ENCODE data around the gene TMEM213.

Gene TMEM213

GRCh38 chr7:138872576-138872975 is 74.8 kb downstream of the TMEM213 start:
- DNase-seq: no peak
- peaks cover 15% of the 10 kb centered on the region for H3K4me1 Mint-ChIP-seq
- no peak overlapping the region for H3K4me3 Mint-ChIP-seq
- ATAC-seq: no peak
- H3K27me3 Mint-ChIP-seq: no peaks in the 10 kb centered on the region
- H3K27ac Mint-ChIP-seq: no peak overlapping the region
- no peaks in the 10 kb centered on the region for H3K9me3 Mint-ChIP-seq

- no peaks in the 10 kb centered on the region for H3K27me3 Mint-ChIP-seq
- ATAC-seq: no peak
- no peak for DNase-seq
- H3K27ac Mint-ChIP-seq: no peak overlapping the region
- H3K4me1 Mint-ChIP-seq: peaks cover 15% of the 10 kb centered on the region
- no peak overlapping the region for H3K4me3 Mint-ChIP-seq
- no peaks in the 10 kb centered on the region for H3K9me3 Mint-ChIP-seq
Observed at GRCh38 chr7:138873220-138873892, 75.6 kb downstream of the TMEM213 start.

GRCh38 chr7:138875794-138876193 is 78.0 kb downstream of the TMEM213 start:
- peaks cover 15% of the 10 kb centered on the region for H3K4me1 Mint-ChIP-seq
- H3K27me3 Mint-ChIP-seq: no peaks in the 10 kb centered on the region
- no peaks in the 10 kb centered on the region for H3K9me3 Mint-ChIP-seq
- peak overlapping the region in 1 of 2 donors; percentile 20 for H3K4me3 Mint-ChIP-seq
- DNase-seq (peak; percentile 48 to 76), ATAC-seq (peak; percentile 100)
- peak overlapping the region in 1 of 2 donors; percentile 80 for H3K27ac Mint-ChIP-seq

DNA sequence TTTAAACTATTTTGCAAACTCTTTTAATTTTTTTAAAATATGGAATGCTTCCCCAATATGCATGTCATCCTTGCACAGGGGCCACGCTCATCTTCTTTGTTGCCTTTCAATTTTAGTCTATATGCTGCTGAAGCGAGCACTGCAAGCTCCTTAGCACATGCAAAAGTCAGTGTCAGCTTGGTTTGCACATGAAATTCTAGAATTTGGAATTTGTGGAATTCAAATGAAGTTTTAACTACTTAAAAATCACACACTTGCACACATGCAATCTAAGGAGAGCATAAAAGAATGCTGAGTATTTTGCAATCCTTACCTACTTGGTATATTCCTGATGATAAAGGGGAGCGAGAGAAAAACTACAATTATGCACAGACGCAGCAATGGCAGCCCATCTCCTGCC is 78.5 kb downstream of the TMEM213 start:
- Mint-ChIP-seq H3K27ac (no peak overlapping the region), H3K4me1 (peaks cover 15% of the 10 kb centered on the region)
- no peak for ATAC-seq

DNA sequence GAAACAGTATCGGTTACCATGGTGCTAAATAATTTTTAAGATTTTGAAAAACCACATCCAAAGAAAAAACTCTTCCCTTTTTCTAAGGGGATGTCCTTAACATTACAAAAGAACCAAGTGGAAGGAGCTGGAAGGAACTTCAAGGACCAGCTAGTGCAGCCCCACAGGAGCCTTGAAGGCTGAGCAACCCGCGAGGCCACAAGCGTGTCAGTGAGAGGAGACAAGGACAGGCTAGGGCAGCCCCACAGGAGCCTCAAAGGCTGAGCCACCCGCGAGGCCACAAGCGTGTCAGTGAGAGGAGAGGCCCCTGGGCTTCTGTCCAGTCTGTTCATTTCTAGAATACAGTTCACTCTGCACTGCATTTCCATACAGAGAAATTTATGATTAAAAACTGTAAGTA is 80.3 kb downstream of the TMEM213 start:
- H3K27ac Mint-ChIP-seq: no peak overlapping the region
- peaks cover 26% of the 10 kb centered on the region for H3K4me1 Mint-ChIP-seq
- H3K9me3 Mint-ChIP-seq: no peaks in the 10 kb centered on the region
- ATAC-seq (no peak), DNase-seq (no peak)
- no peaks in the 10 kb centered on the region for H3K27me3 Mint-ChIP-seq
- no peak overlapping the region for H3K4me3 Mint-ChIP-seq

More for the DNA sequence above, 78.5 kb downstream of the TMEM213 start:
- DNase-seq: no peak
- H3K27me3 Mint-ChIP-seq: no peaks in the 10 kb centered on the region
- H3K4me3 Mint-ChIP-seq: no peak overlapping the region
- H3K9me3 Mint-ChIP-seq: no peaks in the 10 kb centered on the region

GRCh38 chr7:138878856-138879255 is 81.1 kb downstream of the TMEM213 start:
- Mint-ChIP-seq H3K9me3 (no peaks in the 10 kb centered on the region), H3K27ac (no peak overlapping the region), H3K4me3 (no peak overlapping the region), H3K4me1 (peaks cover 26% of the 10 kb centered on the region), H3K27me3 (no peaks in the 10 kb centered on the region)
- DNase-seq (no peak), ATAC-seq (no peak)

DNA sequence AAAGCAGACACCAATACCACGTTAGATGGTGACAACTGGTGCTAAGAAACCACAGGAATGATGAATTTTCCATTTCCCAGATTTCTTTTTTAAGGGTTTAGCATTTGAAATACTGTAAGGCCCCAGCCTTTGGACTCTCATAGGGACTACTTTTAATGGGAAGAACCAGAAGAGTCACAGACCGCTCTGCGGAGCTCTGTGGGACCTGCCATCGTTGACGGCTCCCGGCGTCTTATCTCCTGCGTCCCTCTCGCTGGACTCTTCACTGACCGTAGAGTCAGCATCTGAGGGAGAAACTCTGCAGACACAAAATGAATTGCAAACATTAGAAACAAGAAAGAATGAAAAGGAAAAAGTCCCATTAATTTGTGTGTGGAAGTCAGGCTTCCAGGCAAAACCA is 81.6 kb downstream of the TMEM213 start:
- ATAC-seq (no peak), DNase-seq (no peak)
- Mint-ChIP-seq H3K4me1 (peaks cover 26% of the 10 kb centered on the region), H3K27ac (no peak overlapping the region), H3K4me3 (no peak overlapping the region), H3K9me3 (no peaks in the 10 kb centered on the region), H3K27me3 (no peaks in the 10 kb centered on the region)

DNA sequence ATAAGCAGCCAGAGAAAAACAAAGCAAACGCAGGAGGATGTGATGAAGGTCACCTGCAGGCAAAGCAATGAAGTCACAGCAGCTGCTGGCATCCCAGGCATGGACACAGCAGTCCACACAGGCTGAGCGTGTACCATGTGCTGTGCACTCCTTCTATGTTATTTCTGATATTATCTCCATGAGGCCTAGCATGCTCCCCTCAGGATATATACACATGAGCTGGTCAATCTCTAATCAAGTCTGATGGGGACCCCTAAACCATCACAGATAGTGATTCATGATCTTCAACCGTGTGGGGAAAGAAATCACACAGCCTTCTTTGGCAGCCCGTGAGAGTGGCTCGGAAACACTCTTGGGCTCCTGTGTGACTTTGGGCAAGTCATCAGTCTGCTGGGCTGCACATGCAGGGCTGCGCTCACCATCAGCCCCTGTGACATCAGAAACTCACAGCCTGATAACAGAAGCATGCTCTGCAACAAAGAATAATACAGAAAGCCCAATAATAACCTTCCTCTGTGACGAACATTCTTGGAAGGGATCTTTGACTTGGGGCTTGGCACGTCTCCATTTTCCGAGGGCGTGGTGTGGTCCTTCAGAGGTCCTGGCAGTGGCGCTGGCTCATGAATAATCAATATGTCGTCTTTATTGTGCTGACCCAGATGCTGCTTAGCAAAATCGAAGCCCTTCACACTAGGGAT is 83.2 kb downstream of the TMEM213 start:
- peaks cover 18% of the 10 kb centered on the region for H3K4me1 Mint-ChIP-seq
- H3K4me3 Mint-ChIP-seq: no peak overlapping the region
- no peak for ATAC-seq
- no peaks in the 10 kb centered on the region for H3K9me3 Mint-ChIP-seq
- no peaks in the 10 kb centered on the region for H3K27me3 Mint-ChIP-seq
- H3K27ac Mint-ChIP-seq: no peak overlapping the region
- DNase-seq: no peak

DNA sequence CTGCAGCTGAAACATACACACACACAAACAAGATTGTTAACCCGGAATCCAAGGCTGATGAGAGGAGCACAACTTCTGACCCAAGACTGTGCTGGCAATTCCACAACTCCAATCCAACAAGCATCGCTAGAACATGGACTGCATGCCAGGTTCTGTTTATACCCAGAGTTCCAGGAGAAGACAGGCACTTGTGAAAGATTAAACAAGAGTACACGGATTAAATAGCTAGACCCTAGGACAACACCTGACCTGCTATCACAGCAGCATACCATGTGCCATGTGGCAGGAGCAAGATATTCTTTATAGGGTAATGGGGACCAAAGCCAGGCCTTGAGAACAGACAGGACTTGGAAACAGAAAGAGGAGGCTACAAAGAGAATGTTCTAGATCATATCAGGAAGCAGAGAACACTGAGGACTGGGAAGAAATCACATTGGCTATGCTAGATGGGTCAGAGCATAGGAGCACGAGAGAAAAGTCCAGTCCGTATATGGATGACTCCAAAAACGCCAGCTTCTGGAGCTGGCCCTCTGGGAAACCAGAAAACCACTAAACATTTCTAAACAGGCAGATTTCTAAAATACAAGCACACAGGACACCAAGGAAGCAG is 83.9 kb downstream of the TMEM213 start:
- H3K27ac Mint-ChIP-seq: peak overlapping the region in 1 of 2 donors; percentile 2

DNA sequence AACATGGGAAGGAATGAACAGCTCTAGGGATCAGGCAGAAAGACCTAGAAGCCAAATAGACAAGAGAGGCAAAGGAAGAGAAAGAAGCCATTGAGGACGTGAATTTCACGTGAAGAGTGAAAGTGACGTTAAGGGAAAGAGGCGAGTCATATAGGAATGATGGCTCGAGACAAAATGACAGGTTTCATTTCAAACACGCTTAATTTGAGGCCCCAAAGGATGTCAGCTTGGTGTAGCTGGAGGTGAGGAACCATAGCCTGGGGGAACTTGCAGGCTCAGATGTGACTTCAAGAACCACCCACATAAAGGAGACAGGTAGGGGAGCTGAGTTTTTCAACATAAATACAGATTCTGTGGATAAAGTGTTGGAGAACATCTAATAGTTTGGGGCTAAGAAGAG is 84.5 kb downstream of the TMEM213 start:
- Mint-ChIP-seq H3K27ac (peak overlapping the region in 1 of 2 donors; percentile 19), H3K4me1 (peaks cover 17% of the 10 kb centered on the region), H3K4me3 (peak overlapping the region; percentile 43 to 49), H3K27me3 (no peaks in the 10 kb centered on the region), H3K9me3 (no peaks in the 10 kb centered on the region)
- DNase-seq: no peak
- peak; percentile 49 for ATAC-seq

More for the DNA sequence above, 83.9 kb downstream of the TMEM213 start:
- DNase-seq (no peak), ATAC-seq (no peak)
- H3K4me3 Mint-ChIP-seq: peak overlapping the region; percentile 1 to 43
- H3K27me3 Mint-ChIP-seq: no peaks in the 10 kb centered on the region
- peaks cover 17% of the 10 kb centered on the region for H3K4me1 Mint-ChIP-seq
- H3K9me3 Mint-ChIP-seq: no peaks in the 10 kb centered on the region

DNA sequence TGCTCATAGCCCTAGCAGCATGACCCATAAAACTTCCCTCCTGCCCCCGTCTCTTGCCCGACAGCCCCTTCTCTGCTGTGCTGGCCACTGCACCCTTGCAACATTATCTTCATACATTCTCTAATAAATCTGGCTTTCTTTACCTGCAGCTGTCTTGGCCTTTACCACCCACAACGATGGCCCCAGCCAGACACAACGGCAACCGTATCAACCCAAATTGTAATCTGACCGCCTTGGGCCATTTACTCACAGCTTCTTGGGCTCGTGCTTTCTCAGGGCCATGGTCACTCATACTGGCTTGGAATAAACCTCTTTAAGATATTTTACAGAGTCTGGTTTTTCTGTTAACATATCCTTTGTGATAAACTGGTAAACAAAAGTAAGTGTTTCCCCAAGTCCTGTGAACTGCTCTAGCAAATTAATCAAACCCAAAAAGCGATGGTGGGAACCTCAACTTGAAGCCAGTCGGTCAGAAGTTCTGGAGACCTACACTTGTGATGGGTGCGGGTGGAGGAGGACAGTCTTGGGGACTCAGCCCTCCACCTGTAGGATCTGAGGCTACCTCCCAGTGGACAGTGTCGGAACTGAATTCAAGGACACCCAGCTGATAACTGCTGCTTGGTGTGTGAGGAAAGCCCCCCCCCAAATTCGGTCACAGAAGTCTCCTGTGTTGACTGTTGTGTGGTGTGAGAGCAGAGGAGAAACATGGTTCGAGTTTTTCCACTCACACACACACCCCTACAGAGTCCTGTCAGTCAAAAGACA is 87.8 kb downstream of the TMEM213 start:
- no peaks in the 10 kb centered on the region for H3K27me3 Mint-ChIP-seq
- no peak overlapping the region for H3K4me3 Mint-ChIP-seq
- no peak for DNase-seq
- peak overlapping the region in 1 of 2 donors; percentile 77 for H3K27ac Mint-ChIP-seq
- no peaks in the 10 kb centered on the region for H3K9me3 Mint-ChIP-seq
- peak; percentile 19 for ATAC-seq
- H3K4me1 Mint-ChIP-seq: peaks cover 23% of the 10 kb centered on the region

DNA sequence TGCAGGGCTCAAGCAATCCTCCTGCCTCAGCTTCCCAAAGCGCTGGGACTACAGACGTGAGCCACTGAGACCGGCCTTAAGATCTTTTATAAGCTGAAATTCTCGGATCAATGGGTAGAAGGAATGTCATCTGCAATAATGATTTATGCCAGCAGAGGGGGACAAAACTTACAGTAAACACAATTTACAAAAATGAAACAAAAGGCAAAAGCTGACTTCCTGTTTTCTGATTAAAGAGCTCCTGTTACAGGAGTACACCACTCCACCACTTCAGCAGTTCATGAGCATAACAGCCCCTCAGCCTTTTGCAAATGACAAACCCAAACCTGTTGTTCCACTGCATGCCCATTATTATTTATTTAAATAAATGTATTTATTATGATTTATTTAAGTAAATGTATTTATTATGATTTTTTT is 88.7 kb downstream of the TMEM213 start:
- H3K27me3 Mint-ChIP-seq: no peaks in the 10 kb centered on the region
- peak; percentile 80 for ATAC-seq
- peak; percentile 40 to 60 for DNase-seq
- no peaks in the 10 kb centered on the region for H3K9me3 Mint-ChIP-seq
- peaks cover 29% of the 10 kb centered on the region for H3K4me1 Mint-ChIP-seq
- peak overlapping the region in 1 of 2 donors; percentile 24 for H3K27ac Mint-ChIP-seq
- no peak overlapping the region for H3K4me3 Mint-ChIP-seq

GRCh38 chr7:138887085-138887710 is 89.4 kb downstream of the TMEM213 start:
- Mint-ChIP-seq H3K4me1 (peaks cover 23% of the 10 kb centered on the region), H3K4me3 (no peak overlapping the region), H3K27ac (peak overlapping the region in 1 of 2 donors; percentile 61), H3K27me3 (no peaks in the 10 kb centered on the region), H3K9me3 (no peaks in the 10 kb centered on the region)
- no peak for ATAC-seq
- DNase-seq: no peak

Data from stimulated activated naive CD8-positive, alpha-beta T cell treated with anti-CD3 and anti-CD28 coated beads, Interleukin-15, amount 100 ng/mL, for 72 hours (primary cell).